Esophagus muscularis mucosa (tissue), 4 donors: Measurements from ENCODE around the gene ZAP70.

ENCODE experiments used
- CTCF ChIP-seq, 3 experiments: fragments of 200-600 bp in 2 of 3; fragments of 450-650 bp in 1 of 3; sonication (generic) in 2 of 3; IDR thresholded peaks; one replicate each; pipeline ENCODE4 v1.5.1; 2017 to 2019; ENCODE audit warnings: antibody characterized with exemption in 3 of 3, mild to moderate bottlenecking in 2 of 3, moderate library complexity in 1 of 3
- EP300 ChIP-seq: sonication (generic); formaldehyde crosslinking; IDR thresholded peaks from one replicate; pipeline ENCODE4 v1.6.1; 2017; ENCODE audit warnings: antibody characterized with exemption
- POLR2AphosphoS5 ChIP-seq, 2 donors: sonication (generic); formaldehyde crosslinking; IDR thresholded peaks; one replicate each; pipeline ENCODE4 v1.6.1; 2017; ENCODE audit warnings: antibody characterized with exemption in 2 of 2

GRCh38 chr2:97764559-97765263 lies 51.3 kb downstream of the ZAP70 start:
- TF ChIP-seq POLR2AphosphoS5 (IDR thresholded peaks at IDR 0.05) (no peak), CTCF (IDR thresholded peaks at IDR 0.05) (no peak), EP300 (no peak)
